AG10803 (cell line): ENCODE measurements around the gene MAPK9.

Experiments
- DNase-seq: peaks from one replicate; pipeline ENCODE4 v3.0.0; 2010; ENCODE audit warnings: low read depth
- H3K4me3 ChIP-seq: 2 replicates; pipeline ENCODE4 v1.5.1; 2011; ENCODE audit warnings: mild to moderate bottlenecking, low read length, control low read depth
- CTCF ChIP-seq: conservative IDR thresholded peaks from 2 replicates; pipeline ENCODE4 v1.5.1; 2011; ENCODE audit warnings: mild to moderate bottlenecking, low read length, control low read depth, inconsistent platforms

The MAPK9 gene

GRCh38 chr5:180217797-180218196 is 74.1 kb downstream of the MAPK9 start:
- no peak overlapping the region for H3K4me3 ChIP-seq
- DNase-seq, result no peak

GRCh38 chr5:180216646-180217171 is 75.2 kb downstream of the MAPK9 start:
- H3K4me3 ChIP-seq, result no peak overlapping the region
- DNase-seq, result no peak
- no peak for TF ChIP-seq CTCF

More at GRCh38 chr5:180217797-180218196, 74.1 kb downstream of the MAPK9 start:
- TF ChIP-seq CTCF, result no peak

- no peak overlapping the region for H3K4me3 ChIP-seq
- DNase-seq, result no peak
- no peak for TF ChIP-seq CTCF
Measured at GRCh38 chr5:180215783-180216630, 75.9 kb downstream of the MAPK9 start.

- no peak for TF ChIP-seq CTCF
- DNase-seq, result no peak
- no peak overlapping the region for H3K4me3 ChIP-seq
Measured at GRCh38 chr5:180214870-180215770, 76.8 kb downstream of the MAPK9 start.

GRCh38 chr5:180213657-180214207 is 78.2 kb downstream of the MAPK9 start:
- DNase-seq, result no peak
- H3K4me3 ChIP-seq, result no peak overlapping the region
- TF ChIP-seq CTCF, result no peak

GRCh38 chr5:180213256-180213600 is 78.7 kb downstream of the MAPK9 start:
- no peak for DNase-seq
- no peak for TF ChIP-seq CTCF
- H3K4me3 ChIP-seq, result no peak overlapping the region
